Measurements from ENCODE around the gene SLC29A3.
"Not testable (repeated sequence)": the region's sequence is repeated elsewhere in the genome, so short reads cannot be mapped to it uniquely, and the experiment has no call there.

The SLC29A3 gene

GRCh38 chr10:71347587-71348395, 28.7 kb downstream of the SLC29A3 start:
- no peak for DNase-seq

- no peak for DNase-seq
Observed at GRCh38 chr10:71348850-71349249, 29.8 kb downstream of the SLC29A3 start.

- no peak for DNase-seq
Observed at GRCh38 chr10:71349406-71349805, 30.3 kb downstream of the SLC29A3 start.

- DNase-seq = no peak
Observed at GRCh38 chr10:71351087-71351486, 32.0 kb downstream of the SLC29A3 start.

- DNase-seq = no peak
Observed at GRCh38 chr10:71351628-71352319, 32.7 kb downstream of the SLC29A3 start.

GRCh38 chr10:71353639-71354038, 34.6 kb downstream of the SLC29A3 start:
- DNase-seq = no peak

GRCh38 chr10:71354776-71355175, 35.7 kb downstream of the SLC29A3 start:
- DNase-seq = no peak

- no peak for DNase-seq
Observed at GRCh38 chr10:71355886-71356285, 36.8 kb downstream of the SLC29A3 start.

- no peak for DNase-seq
Observed at GRCh38 chr10:71357792-71358265, 38.8 kb downstream of the SLC29A3 start.

- DNase-seq = no peak
Observed at GRCh38 chr10:71358277-71358676, 39.2 kb downstream of the SLC29A3 start.

- not testable (repeated sequence) for DNase-seq
Observed at GRCh38 chr10:71358906-71359305, 39.8 kb downstream of the SLC29A3 start.

- DNase-seq = no peak
Observed at GRCh38 chr10:71359364-71360046, 40.4 kb downstream of the SLC29A3 start.

GRCh38 chr10:71360735-71361134, 41.7 kb downstream of the SLC29A3 start:
- no peak for DNase-seq

- DNase-seq = no peak
Observed at GRCh38 chr10:71361581-71361980, 42.5 kb downstream of the SLC29A3 start.

- no peak for DNase-seq
Observed at GRCh38 chr10:71362141-71362540, 43.1 kb downstream of the SLC29A3 start.

GRCh38 chr10:71363936-71364335, 44.9 kb downstream of the SLC29A3 start:
- no peak for DNase-seq

GRCh38 chr10:71365366-71365765, 46.3 kb downstream of the SLC29A3 start:
- no peak for DNase-seq

- DNase-seq = no peak
Observed at GRCh38 chr10:71366690-71367089, 47.6 kb downstream of the SLC29A3 start.

GRCh38 chr10:71367271-71367670, 48.2 kb downstream of the SLC29A3 start:
- DNase-seq = no peak

GRCh38 chr10:71368176-71368575, 49.1 kb downstream of the SLC29A3 start:
- DNase-seq = no peak

- DNase-seq = no peak
Observed at GRCh38 chr10:71368643-71369042, 49.6 kb downstream of the SLC29A3 start.

GRCh38 chr10:71369602-71370001, 50.5 kb downstream of the SLC29A3 start:
- no peak for DNase-seq

GRCh38 chr10:71370031-71370430, 51.0 kb downstream of the SLC29A3 start:
- DNase-seq = no peak

All from fibroblast of skin of scalp (primary cell).